HepG2 (cell line): Measurements from ENCODE around the gene MYO5B. TPM values are rescaled to one million over a fixed set of nuclear protein-coding genes. Genes with fewer than 3 reads are reported as not detected.

Experiments used
- ASH2L ChIP-seq: fragments of 300-600, 200-600 bp; sonication (generic); IDR thresholded peaks from 2 replicates; pipeline ENCODE4 v1.7.0; 2017; ENCODE audit warnings: low read depth, mild to moderate bottlenecking, moderate library complexity, mixed read lengths, low read length; ENCODE audit not compliant: insufficient read length
- CREB1 ChIP-seq, 2 experiments: fragments of 450-650 bp in 1 of 2; IDR thresholded peaks; 2 replicates each; pipeline ENCODE4 v1.6.1; 2016 to 2017; ENCODE audit warnings: control low read depth in 1 of 2, mild to moderate bottlenecking in 1 of 2, missing compliant biosample characterization in 1 of 2, missing genetic modification characterization in 1 of 2
- DR1 ChIP-seq: sonication (generic); formaldehyde crosslinking; IDR thresholded peaks from 2 replicates; pipeline ENCODE4 v1.8.0; 2021; ENCODE audit warnings: mild to moderate bottlenecking, missing genetic modification reagents, inconsistent platforms
- EEA1 ChIP-seq: sonication (generic); formaldehyde crosslinking; IDR thresholded peaks from 2 replicates; pipeline ENCODE4 v1.5.1; 2020; ENCODE audit warnings: mild to moderate bottlenecking, missing genetic modification reagents, borderline replicate concordance
- FOXP4 ChIP-seq: sonication (generic); formaldehyde crosslinking; IDR thresholded peaks from 2 replicates; pipeline ENCODE4 v1.4.0; 2020; ENCODE audit warnings: missing genetic modification reagents
- HNF4G ChIP-seq, 2 experiments: sonication (generic) in 1 of 2; formaldehyde crosslinking in 1 of 2; IDR thresholded peaks; 2 replicates each; pipeline versions ENCODE4 v1.4.0 to v1.6.1; 2011 to 2020; ENCODE audit warnings: borderline replicate concordance in 2 of 2, low read depth in 2 of 2, mild to moderate bottlenecking in 2 of 2, low read length in 1 of 2, missing genetic modification reagents in 1 of 2, moderate library complexity in 1 of 2
- HOXA3 ChIP-seq: sonication (generic); formaldehyde crosslinking; IDR thresholded peaks from 2 replicates; pipeline ENCODE4 v1.5.0; 2020; ENCODE audit warnings: missing genetic modification reagents
- KDM6A ChIP-seq: IDR thresholded peaks from 2 replicates; pipeline ENCODE4 v1.6.1; 2016; ENCODE audit warnings: low read depth
- NCOA2 ChIP-seq: sonication (generic); formaldehyde crosslinking; IDR thresholded peaks from 2 replicates; pipeline ENCODE4 v1.8.0; 2022; ENCODE audit warnings: inconsistent platforms
- NCOR1 ChIP-seq: fragments of 200-600 bp; sonication (generic); IDR thresholded peaks from 2 replicates; pipeline ENCODE4 v1.7.0; 2017; ENCODE audit warnings: antibody characterized with exemption, low read length, borderline replicate concordance
- POGZ ChIP-seq: sonication (generic); formaldehyde crosslinking; IDR thresholded peaks from 2 replicates; pipeline ENCODE4 v1.4.0; 2020; ENCODE audit warnings: mild to moderate bottlenecking, missing genetic modification reagents
- RARA ChIP-seq: IDR thresholded peaks from 2 replicates; pipeline ENCODE4 v1.6.1; 2016; ENCODE audit warnings: missing genetic modification reagents, missing compliant biosample characterization
- RNF219 ChIP-seq: sonication (generic); formaldehyde crosslinking; IDR thresholded peaks from 2 replicates; pipeline ENCODE4 v1.5.0; 2020; ENCODE audit warnings: mild to moderate bottlenecking, missing genetic modification reagents
- SALL1 ChIP-seq: sonication (generic); formaldehyde crosslinking; IDR thresholded peaks from 2 replicates; pipeline ENCODE4 v1.8.0; 2022; ENCODE audit warnings: mild to moderate bottlenecking, missing genetic modification reagents
- TP53 ChIP-seq: sonication (generic); formaldehyde crosslinking; conservative IDR thresholded peaks from 2 replicates; pipeline ENCODE4 v1.4.0; 2020; ENCODE audit warnings: missing genetic modification reagents
- ZNF841 ChIP-seq: sonication (generic); formaldehyde crosslinking; IDR thresholded peaks from 2 replicates; pipeline ENCODE4 v1.8.1; 2023; ENCODE audit warnings: missing genetic modification reagents, borderline replicate concordance
- polyA plus RNA-seq, 8 experiments: library from polyadenylated mRNA; depleted of rRNA in 3 of 8; stranded (reverse) in 7 of 8; unstranded in 1 of 8; fragments of >200 nt; fragmentation: Illumina TruSeq in 4 of 8; extraction: Trizol in 4 of 8; gene quantifications; 2 replicates each; pipeline versions ENCODE4 v1.2.1 to v1.2.3, GENCODE V29; 2011 to 2016; ENCODE audit warnings: low read depth in 4 of 8, missing spikeins in 1 of 8, mixed read lengths in 1 of 8; ENCODE audit not compliant: insufficient read depth in 1 of 8
- total RNA-seq, 5 experiments: library from RNA; depleted of rRNA; stranded (reverse); fragments of >200 nt; fragmentation: Illumina TruSeq; extraction: Trizol; gene quantifications; 2 replicates each; pipeline ENCODE4 v1.2.3, GENCODE V29; 2016; ENCODE audit warnings: low read depth in 1 of 5
- TF ChIP-seq, protein P1 (sequence below): sonication (generic); formaldehyde crosslinking; IDR thresholded peaks from 2 replicates; pipeline ENCODE4 v1.5.0; 2020; ENCODE audit warnings: mild to moderate bottlenecking, missing genetic modification reagents, borderline replicate concordance
- TF ChIP-seq, protein P2 (sequence below): sonication (generic); formaldehyde crosslinking; IDR thresholded peaks from 2 replicates; pipeline ENCODE4 v1.5.1; 2020; ENCODE audit warnings: missing genetic modification reagents, mild to moderate bottlenecking, borderline replicate concordance

MYO5B gene
- total and polyA plus RNA-seq, 2 of the 13 experiments (the other 11 are each of a cell fraction or from before 2014, with no cell fraction given) = 13.1 to 24.0 TPM

DNA sequence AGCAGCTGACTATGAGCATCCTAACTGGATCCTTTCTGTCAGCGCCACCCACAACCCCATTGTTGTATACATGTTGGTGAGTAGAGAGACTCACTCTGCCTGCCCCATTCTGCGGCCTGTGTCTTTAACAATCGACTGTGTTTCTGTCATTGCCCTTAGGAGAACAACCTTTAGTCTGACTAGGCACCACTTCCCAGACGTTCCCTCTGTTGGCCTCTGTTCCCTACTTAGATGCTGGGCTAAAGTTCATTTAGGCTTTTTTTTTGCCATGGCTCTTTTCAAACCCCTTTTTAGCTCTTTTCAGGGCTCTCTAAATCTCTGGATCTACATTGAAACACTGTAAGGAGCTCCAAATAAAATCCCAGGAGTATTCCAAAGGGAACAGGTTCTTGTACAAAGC, 361.1 kb downstream of the MYO5B start (continued):
- TF ChIP-seq POGZ (CRISPR knock-in tag) = peak; percentile 24; the same call in 1 of the 2 replicates
- TF ChIP-seq SALL1 = peak; percentile 51
- peak; percentile 55; the same call in 1 of the 2 replicates for TF ChIP-seq NCOA2 (CRISPR knock-in tag)
- no peak for TF ChIP-seq EEA1 (CRISPR knock-in tag)
- TF ChIP-seq NCOR1 = peak; percentile 20; the same call in 1 of the 2 replicates
- TF ChIP-seq HOXA3 (CRISPR knock-in tag) = peak; percentile 42; the same call in 1 of the 2 replicates
- 0 out of 2 replicates have a peak, but pooled peaks have one; percentile 57 for TF ChIP-seq TP53 (CRISPR knock-in tag)
- TF ChIP-seq ZNF841 (CRISPR knock-in tag) = no peak
- peak; percentile 40 for TF ChIP-seq ASH2L
- TF ChIP-seq, protein P1, sequence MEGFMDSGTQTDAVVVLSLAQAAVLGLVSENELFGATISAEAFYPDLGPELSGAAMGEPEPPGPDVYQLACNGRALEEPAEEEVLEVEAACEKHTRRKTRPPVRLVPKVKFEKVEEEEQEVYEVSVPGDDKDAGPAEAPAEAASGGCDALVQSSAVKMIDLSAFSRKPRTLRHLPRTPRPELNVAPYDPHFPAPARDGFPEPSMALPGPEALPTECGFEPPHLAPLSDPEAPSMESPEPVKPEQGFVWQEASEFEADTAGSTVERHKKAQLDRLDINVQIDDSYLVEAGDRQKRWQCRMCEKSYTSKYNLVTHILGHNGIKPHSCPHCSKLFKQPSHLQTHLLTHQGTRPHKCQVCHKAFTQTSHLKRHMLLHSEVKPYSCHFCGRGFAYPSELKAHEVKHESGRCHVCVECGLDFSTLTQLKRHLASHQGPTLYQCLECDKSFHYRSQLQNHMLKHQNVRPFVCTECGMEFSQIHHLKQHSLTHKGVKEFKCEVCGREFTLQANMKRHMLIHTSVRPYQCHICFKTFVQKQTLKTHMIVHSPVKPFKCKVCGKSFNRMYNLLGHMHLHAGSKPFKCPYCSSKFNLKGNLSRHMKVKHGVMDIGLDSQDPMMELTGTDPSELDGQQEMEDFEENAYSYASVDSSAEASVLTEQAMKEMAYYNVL (CRISPR knock-in tag) = 0 out of 2 replicates have a peak, but pooled peaks have one; percentile 32
- TF ChIP-seq, protein P2, sequence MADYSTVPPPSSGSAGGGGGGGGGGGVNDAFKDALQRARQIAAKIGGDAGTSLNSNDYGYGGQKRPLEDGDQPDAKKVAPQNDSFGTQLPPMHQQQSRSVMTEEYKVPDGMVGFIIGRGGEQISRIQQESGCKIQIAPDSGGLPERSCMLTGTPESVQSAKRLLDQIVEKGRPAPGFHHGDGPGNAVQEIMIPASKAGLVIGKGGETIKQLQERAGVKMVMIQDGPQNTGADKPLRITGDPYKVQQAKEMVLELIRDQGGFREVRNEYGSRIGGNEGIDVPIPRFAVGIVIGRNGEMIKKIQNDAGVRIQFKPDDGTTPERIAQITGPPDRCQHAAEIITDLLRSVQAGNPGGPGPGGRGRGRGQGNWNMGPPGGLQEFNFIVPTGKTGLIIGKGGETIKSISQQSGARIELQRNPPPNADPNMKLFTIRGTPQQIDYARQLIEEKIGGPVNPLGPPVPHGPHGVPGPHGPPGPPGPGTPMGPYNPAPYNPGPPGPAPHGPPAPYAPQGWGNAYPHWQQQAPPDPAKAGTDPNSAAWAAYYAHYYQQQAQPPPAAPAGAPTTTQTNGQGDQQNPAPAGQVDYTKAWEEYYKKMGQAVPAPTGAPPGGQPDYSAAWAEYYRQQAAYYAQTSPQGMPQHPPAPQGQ (CRISPR knock-in tag) = no peak
- peak; percentile 73; the same call in 1 of the 2 replicates for TF ChIP-seq KDM6A
- TF ChIP-seq RARA = peak; percentile 70
- peak; percentile 16; the same call in 1 of the 2 replicates for TF ChIP-seq FOXP4
- TF ChIP-seq RNF219 = no peak
- no peak for TF ChIP-seq DR1 (CRISPR knock-in tag)
- TF ChIP-seq CREB1 (IDR thresholded peaks at IDR 0.05) = no peak
- TF ChIP-seq CREB1 (CRISPR knock-in tag; IDR thresholded peaks at IDR 0.05) = peak; percentile 52
- peak; percentile 89 for TF ChIP-seq HNF4G (IDR thresholded peaks at IDR 0.05; ENCODE audit: borderline replicate concordance, low read depth, low read length)
- peak; percentile 61; the same call in 1 of the 2 replicates for TF ChIP-seq HNF4G (CRISPR knock-in tag; IDR thresholded peaks at IDR 0.05; ENCODE audit: borderline replicate concordance, low read depth)
